HepG2 (cell line): ENCODE results near the gene CHST6. TPM values are rescaled to one million over a fixed set of nuclear protein-coding genes. Genes with fewer than 3 reads are reported as not detected.

ENCODE experiments used
- ARID5B ChIP-seq: IDR thresholded peaks from 2 replicates; pipeline ENCODE4 v1.4.0; 2020; ENCODE audit warnings: mild to moderate bottlenecking, missing genetic modification reagents
- ATF1 ChIP-seq: IDR thresholded peaks from 2 replicates; pipeline ENCODE4 v1.6.1; 2016; ENCODE audit warnings: mild to moderate bottlenecking, control low read depth
- ATF2 ChIP-seq: sonication (generic); formaldehyde crosslinking; IDR thresholded peaks from 2 replicates; pipeline ENCODE4 v1.4.0; 2020; ENCODE audit warnings: missing genetic modification reagents
- HNF4G ChIP-seq, 2 experiments: sonication (generic) in 1 of 2; formaldehyde crosslinking in 1 of 2; IDR thresholded peaks; 2 replicates each; pipeline versions ENCODE4 v1.4.0 to v1.6.1; 2011 to 2020; ENCODE audit warnings: borderline replicate concordance in 2 of 2, low read depth in 2 of 2, mild to moderate bottlenecking in 2 of 2, low read length in 1 of 2, missing genetic modification reagents in 1 of 2, moderate library complexity in 1 of 2
- KIAA2018 ChIP-seq: sonication (generic); formaldehyde crosslinking; IDR thresholded peaks from 2 replicates; pipeline ENCODE4 v1.5.0; 2020; ENCODE audit warnings: mild to moderate bottlenecking, missing genetic modification reagents, borderline replicate concordance
- NCOA1 ChIP-seq: sonication (generic); formaldehyde crosslinking; IDR thresholded peaks from 2 replicates; pipeline ENCODE4 v1.9.0; 2021; ENCODE audit warnings: missing genetic modification reagents
- SMAD9 ChIP-seq: sonication (generic); formaldehyde crosslinking; IDR thresholded peaks from 2 replicates; pipeline ENCODE4 v1.5.1; 2020; ENCODE audit warnings: mild to moderate bottlenecking, missing genetic modification reagents
- ZNF232 ChIP-seq: sonication (generic); formaldehyde crosslinking; IDR thresholded peaks from 2 replicates; pipeline ENCODE4 v1.4.0; 2020; ENCODE audit warnings: missing genetic modification reagents, borderline replicate concordance
- ZNF234 ChIP-seq: sonication (generic); formaldehyde crosslinking; conservative IDR thresholded peaks from 2 replicates; pipeline ENCODE4 v1.5.1; 2020; ENCODE audit warnings: mild to moderate bottlenecking, missing genetic modification reagents
- ZNF564 ChIP-seq: sonication (generic); formaldehyde crosslinking; IDR thresholded peaks from 2 replicates; pipeline ENCODE4 v1.8.1; 2023; ENCODE audit warnings: mild to moderate bottlenecking, missing genetic modification reagents
- ZNF773 ChIP-seq: sonication (generic); formaldehyde crosslinking; IDR thresholded peaks from 2 replicates; pipeline ENCODE4 v1.4.0; 2020; ENCODE audit warnings: missing genetic modification reagents, borderline replicate concordance
- polyA plus RNA-seq, 8 experiments: library from polyadenylated mRNA; depleted of rRNA in 3 of 8; stranded (reverse) in 7 of 8; unstranded in 1 of 8; fragments of >200 nt; fragmentation: Illumina TruSeq in 4 of 8; extraction: Trizol in 4 of 8; gene quantifications; 2 replicates each; pipeline versions ENCODE4 v1.2.1 to v1.2.3, GENCODE V29; 2011 to 2016; ENCODE audit warnings: low read depth in 4 of 8, missing spikeins in 1 of 8, mixed read lengths in 1 of 8; ENCODE audit not compliant: insufficient read depth in 1 of 8
- total RNA-seq, 5 experiments: library from RNA; depleted of rRNA; stranded (reverse); fragments of >200 nt; fragmentation: Illumina TruSeq; extraction: Trizol; gene quantifications; 2 replicates each; pipeline ENCODE4 v1.2.3, GENCODE V29; 2016; ENCODE audit warnings: low read depth in 1 of 5

The CHST6 gene
- total and polyA plus RNA-seq, 2 of the 13 experiments (the other 11 are each of a cell fraction or from before 2014, with no cell fraction given), result 0.18 to 0.91 TPM

- no peak; the same call in 1 of the 2 replicates for TF ChIP-seq KIAA2018 (CRISPR knock-in tag)
- TF ChIP-seq SMAD9 (CRISPR knock-in tag), result peak; percentile 93
- TF ChIP-seq ATF1, result peak; percentile 83
- TF ChIP-seq HNF4G (IDR thresholded peaks at IDR 0.05; ENCODE audit: borderline replicate concordance, low read depth, low read length), result peak; percentile 71
- TF ChIP-seq HNF4G (CRISPR knock-in tag; IDR thresholded peaks at IDR 0.05; ENCODE audit: borderline replicate concordance, low read depth), result peak; percentile 60; the same call in 1 of the 2 replicates
- peak; percentile 97 for TF ChIP-seq NCOA1
- TF ChIP-seq ZNF564 (CRISPR knock-in tag), result peak; percentile 90
- TF ChIP-seq ZNF234 (CRISPR knock-in tag), result peak; percentile 86; the same call in 1 of the 2 replicates
- TF ChIP-seq ARID5B (CRISPR knock-in tag), result peak; percentile 66
- TF ChIP-seq ZNF232 (CRISPR knock-in tag), result peak; percentile 87; the same call in 1 of the 2 replicates
- TF ChIP-seq ZNF773 (CRISPR knock-in tag), result peak; percentile 98
- TF ChIP-seq ATF2 (CRISPR knock-in tag), result peak; percentile 19; the same call in 1 of the 2 replicates
These were observed 62.2 kb downstream of the CHST6 start, which contains the start of gene CFDP1 (continued) for GRCh38 chr16:75432828-75433731.
